SIG-M5 treated with dmso at 0.1 percent for 504 hours (cell line): Measurements from ENCODE around the gene TMEM9B.

ENCODE experiments used
- DNase-seq: peaks from one replicate; lab custom pipeline; 2025; ENCODE audit not compliant: unreplicated experiment; lab: John Stamatoyannopoulos, UW

Gene TMEM9B

DNA sequence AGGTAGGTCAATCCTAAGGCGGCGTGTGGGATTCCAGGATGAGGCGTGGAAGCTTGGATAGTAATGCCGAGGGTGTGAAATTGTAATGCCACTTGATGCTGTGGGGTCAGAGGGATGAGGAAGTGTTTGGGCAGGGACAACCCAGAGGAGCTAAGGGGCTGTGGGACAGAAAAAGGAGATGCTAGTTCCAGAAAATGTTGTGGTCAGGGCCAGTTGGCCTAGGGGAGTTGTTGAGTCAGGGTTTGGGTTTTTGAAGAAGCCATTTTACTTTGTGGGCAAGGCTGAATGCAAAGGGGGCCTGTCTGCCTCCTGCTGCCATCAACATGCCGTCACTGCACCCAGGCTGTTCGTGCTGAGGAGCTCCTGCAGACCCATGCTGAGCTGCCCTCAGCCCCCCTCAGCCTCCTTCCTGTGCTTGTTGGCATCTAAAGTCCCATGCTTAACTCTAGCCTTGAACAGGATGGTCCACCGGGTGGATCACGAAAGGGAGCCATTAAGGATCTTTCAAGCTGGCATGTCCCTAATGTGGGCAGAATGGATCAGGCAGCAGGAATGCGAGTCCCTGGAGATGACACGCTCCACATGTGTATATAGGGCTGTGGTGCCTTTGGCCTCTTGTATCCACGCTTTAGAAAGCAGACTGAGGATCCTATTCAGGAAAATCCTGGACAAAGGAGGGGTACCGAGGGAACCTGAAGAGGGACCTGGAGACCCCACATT is 33.6 kb downstream of the TMEM9B start:
- no peak for DNase-seq

DNA sequence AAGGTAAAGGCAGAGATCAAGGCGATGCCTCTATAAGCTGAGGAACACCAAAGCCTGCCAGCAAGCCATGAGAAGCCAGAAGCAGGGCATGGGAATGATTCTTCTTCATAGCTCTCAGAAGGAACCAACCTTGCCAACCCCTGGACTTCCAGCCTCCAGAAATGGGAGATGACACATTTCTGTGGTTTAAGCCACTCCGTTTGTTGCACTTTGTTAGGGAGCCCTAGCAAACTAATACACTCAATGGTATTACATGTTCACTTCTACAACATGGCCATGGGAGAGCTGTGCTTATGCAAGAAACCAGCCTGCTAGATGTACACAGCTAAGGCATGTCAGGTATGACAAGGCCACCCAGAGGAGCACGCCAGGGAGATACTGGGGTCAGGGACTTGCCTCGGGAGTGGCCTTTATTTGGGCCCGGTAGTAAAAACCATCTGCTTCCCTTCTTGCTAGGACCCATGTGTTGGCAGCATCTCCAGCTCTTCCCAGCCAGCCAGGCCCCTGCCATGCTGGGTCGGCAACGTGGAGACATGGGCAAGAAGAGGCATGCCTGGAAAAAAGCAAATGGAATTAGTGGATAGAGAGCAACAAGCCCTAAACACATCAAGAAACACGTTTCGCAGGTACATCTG is 35.1 kb downstream of the TMEM9B start:
- DNase-seq: no peak

DNA sequence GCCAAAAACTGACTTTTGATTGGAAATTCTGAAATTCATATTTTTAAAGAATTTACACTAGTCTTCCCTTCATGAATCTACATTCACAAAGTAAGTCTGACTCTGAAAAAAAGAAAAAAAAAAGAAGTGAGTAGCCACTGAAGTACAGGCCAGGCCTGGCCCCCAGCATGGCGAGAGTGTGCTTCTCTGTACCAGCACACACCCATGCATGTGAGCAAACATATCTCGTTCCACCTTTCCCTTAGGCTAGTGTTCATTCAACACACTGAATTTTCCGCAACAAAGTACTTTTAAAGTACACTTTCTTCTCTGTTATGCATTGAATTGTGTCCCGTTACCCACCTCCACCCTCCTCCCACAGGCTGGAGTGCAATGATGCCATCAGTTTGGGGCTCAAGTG is 36.0 kb downstream of the TMEM9B start:
- DNase-seq: no peak

DNA sequence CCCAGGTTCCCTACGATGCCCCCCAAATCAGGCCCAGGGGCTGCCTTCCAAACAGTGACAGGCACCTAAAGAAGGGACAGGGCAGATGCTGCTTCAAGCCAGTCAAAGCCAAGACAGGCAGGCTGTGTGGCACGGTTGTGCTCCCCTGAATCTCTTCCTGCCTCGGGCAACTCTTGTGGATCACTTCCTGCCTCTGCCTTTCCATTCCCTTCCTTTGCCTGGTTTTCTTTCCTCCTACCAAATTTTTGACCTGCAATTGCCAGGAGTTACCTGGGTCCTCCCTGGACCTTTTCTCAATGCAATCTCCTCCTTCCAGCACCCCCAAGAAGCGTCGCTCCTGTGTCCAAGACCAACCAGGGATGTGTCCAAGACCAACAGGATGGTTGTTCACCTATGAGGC is 37.0 kb downstream of the TMEM9B start:
- no peak for DNase-seq

DNA sequence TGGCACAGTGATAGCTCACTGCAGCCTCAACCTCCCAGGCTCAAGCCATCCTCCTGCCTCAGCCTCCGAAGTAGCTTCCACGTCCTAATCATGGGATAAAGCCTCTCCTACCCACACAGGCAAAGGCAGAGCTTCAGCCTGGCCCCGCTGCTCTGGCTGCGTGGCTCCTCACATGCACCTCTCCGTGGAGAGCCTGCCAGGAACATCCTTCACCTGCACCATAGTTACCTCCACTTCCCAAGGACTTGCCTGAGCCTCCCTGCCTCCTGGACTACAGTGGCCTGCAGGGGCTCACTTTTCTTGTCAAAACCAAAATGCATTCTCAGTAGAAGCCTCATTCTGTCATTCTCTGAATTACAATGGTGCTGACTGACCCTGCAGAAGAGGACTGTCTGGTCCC is 38.0 kb downstream of the TMEM9B start:
- DNase-seq: no peak

DNA sequence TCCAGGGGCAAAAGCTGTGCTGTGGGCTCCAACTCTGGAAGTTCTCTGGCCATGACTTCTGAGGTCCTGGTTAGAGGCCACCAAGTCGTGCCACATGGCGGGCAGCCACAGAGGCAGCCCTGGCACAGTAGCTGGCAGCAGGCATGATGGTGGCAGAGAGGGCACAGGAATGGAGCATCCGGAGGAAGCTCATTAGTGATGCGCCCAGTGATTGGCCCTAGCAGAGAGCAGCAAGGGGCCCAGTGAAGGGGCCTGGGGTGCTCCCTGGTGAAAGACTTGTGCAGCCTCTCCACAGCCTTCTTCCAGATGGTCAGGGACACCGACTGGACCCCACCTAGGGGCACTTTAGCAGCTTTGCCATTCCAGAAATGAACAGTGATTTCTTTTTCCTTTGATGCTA is 38.5 kb downstream of the TMEM9B start:
- no peak for DNase-seq

DNA sequence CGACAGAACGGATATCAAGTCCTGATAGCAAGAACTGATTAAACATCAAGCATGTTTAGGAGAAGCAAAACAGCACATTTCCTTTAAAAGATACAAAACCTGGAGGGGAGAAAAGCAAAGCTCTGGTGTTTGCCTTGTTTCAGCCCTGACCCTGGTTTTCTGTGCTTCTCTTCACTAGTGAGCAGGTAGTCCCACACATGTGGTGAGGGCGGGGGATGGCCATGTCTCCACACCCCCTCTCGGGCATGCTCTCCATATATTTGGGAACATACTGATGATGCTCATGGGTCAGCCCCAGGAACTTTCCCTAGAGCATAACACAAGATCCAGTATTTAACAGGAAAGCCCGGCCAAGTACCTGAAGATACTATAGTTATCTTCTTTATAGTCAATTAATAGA is 41.6 kb downstream of the TMEM9B start:
- DNase-seq: no peak

DNA sequence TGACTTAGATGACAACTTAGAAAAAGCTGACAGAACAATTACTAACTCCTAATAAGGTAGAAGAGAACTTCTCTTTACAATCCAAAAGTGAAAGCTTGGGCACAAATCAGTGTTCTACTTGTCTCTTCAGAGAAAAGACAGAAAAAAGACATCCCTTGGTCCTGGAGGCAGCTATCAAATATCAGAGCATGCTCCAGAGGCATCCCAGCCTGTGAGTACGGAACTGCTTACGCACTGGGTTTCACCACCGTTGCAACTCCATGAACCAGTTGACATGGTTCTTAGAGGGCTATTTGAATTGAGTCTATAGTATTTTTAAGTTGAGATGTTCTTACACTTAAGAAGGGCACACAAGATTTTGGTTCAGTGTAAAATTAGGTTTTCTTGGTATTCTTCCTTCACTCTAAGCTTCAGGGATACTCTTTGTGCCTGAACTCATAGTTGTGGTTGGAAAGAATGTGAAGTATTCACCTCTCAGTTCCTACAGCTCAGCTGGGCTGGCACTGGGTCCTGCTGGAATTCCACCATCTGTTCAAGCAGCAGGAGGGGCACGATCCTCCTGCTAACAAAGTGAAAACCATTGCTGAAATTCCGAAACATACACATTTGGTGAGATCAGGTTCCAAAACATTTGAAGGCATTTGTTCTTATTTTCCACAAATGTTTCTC is 47.0 kb downstream of the TMEM9B start:
- no peak for DNase-seq

DNA sequence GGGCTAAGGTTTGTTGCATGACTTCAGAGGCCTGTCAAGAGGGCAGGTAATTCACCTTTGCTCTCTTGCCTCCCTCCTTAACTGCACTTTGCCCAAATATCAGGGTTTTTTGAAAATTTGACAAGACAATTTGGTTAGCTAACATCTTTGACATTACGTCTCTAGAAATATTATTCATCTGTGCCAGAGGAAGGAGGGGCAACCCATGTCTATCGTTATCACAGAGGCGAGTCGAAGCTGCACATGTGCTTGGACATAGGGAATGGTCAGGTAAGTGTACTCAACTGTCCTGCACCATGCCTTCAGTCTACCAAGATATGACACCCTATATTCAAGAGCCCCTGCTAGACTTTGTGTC is 49.6 kb downstream of the TMEM9B start:
- DNase-seq: no peak

DNA sequence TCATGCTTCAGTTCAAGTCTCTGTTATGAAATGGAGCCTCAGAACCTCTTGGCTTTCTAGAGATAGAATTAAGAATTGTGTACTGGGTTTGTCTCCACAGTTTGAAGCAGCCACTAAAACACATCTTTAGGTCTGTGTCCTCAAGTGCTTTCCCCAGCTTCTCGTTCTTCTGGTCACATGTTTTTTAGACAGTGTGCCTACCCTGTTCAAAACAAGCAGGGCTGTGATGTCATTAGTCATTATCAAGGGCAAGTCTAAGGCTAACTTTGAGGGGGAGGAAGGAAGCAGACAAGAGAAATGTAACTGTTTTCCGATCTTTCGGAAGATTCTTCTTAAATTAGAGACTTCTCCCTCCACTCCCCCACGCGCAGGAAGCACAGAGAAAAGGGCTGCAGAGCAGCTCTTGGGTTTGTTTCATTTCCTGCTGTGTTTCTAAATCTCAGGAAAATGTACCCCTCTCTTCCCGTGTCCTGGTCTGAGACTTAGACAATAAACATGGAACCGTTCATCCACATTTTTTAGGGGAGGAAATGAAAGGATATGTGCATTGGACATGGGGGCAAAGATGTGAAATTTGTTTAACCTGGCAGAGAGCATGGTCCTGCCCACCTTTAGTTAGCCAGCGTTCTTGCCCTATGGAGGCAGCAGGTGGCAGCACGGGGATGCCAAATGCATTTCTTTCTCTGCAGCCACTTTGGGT is 50.1 kb downstream of the TMEM9B start:
- DNase-seq: peak; percentile 70

DNA sequence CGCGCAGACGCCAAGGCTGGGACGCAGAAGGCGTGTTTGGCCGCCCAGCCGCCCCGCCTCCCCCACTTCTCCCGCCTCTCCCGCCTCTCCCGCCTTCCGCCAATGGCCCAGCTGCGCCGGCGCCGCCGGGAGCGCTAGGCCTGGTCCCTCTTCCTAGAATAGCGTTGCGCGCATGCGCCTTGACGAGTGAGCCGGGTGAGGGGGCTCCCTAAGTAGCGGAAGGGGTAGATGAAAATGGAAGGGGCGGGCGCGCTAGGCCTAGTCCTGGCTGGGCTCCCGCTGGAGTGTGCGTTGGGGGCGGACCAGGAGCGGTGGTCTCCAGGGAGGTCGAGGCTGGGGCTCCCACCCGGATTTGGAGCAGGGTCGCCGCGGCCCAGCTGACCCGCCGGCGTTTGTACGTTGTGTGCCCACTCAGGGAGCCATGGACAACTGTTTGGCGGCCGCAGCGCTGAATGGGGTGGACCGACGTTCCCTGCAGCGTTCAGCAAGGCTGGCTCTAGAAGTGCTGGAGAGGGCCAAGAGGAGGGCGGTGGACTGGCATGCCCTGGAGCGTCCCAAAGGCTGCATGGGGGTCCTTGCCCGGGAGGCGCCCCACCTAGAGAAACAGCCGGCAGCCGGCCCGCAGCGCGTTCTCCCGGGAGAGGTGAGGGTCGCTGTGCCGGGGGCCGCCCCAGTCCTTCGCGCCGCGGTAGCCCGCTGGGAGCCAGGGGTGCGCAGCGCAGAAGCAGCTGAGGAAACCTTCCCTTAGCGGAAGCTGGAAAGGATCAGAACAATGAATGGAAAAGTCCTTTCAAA is 53.0 kb downstream of the TMEM9B start, which contains the start of gene AKIP1:
Gene AKIP1, plus strand, starts transcription at position 161 of the 795 bp plus-strand sequence. Its CDS starts 261 bp downstream, at position 422.
- DNase-seq: peak; percentile 88

DNA sequence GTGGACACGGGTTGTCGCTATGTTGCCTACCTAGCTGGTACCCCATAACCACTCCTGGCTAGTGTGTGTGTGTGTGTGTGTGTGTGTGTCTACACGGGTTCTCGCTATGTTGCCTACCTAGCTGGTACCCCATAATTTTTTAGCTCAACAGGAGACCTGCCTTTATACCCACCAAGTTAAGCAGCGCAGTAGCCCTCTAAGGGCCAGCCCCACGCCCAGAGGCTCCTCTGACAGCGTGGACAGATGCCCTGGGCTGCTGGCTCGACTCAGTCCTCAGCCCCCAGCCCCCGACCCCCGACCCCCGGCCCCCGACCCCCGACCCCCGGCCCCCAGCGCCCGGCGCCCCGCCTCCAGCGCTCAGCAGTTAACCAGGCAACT is 53.6 kb downstream of the TMEM9B start:
- DNase-seq: no peak

DNA sequence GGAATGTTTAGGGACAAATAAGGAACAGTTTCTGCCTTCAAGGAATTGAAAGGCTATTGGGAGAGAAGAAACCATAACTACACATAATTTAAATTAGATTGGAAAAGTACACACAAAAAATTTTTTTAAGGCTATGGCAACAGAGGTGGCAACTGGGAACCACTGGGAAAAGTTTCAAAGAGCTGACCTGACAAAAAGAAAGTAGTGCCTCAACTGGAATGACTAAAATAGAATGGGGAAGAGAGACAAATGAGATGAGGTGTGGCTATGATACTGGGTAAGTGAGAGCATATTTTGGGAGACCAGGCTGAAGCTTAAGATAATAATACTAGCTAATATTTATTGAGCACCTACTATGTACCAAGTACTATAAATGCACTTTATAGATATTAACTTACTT is 56.1 kb downstream of the TMEM9B start:
- peak; percentile 12 for DNase-seq

DNA sequence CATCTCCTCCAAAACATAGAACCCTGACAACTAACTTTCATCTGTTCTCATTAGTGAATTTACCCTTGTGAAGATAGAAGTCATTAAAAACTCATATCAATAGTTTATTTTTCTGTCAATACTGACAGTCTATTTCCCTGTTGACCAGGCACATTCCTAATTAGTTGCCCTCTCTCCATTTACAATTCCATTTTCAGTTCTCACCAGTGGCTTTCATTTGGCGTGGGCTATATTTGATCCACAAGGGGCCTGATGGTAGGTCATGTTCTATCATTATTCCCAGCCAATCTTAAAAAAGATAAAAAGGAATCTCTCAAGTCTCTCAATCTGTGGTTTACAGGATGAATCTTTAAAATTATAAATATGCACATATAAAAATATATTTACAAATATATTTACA is 57.1 kb downstream of the TMEM9B start:
- DNase-seq: no peak

DNA sequence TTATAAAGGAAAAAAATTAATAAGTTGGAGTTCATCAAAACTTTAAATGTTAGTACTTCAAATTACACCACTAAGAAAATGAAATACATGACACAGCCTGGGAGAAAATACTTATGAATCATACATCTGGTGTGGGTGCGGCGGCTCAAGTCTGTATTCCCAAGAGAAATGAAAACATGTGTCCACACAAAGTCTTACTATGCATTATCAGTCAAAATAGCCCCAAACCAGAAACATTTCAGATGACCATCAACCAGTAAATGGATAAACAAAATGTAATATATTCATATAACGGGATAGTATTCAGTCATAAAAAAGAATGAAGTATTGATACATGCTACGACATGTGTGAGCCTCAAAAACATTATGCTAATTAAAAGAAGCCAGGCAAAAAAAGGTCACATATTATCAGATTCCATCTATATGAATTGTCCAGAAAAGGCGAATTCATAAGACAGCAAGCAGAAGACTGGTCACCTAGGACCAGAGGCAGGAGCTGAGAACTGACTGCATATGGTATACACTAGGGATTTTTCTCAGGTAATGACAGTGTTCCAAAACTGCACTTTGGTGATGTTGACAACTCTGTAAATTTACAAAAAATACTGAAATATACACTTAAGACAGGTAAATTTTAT is 58.6 kb downstream of the TMEM9B start:
- DNase-seq: no peak

DNA sequence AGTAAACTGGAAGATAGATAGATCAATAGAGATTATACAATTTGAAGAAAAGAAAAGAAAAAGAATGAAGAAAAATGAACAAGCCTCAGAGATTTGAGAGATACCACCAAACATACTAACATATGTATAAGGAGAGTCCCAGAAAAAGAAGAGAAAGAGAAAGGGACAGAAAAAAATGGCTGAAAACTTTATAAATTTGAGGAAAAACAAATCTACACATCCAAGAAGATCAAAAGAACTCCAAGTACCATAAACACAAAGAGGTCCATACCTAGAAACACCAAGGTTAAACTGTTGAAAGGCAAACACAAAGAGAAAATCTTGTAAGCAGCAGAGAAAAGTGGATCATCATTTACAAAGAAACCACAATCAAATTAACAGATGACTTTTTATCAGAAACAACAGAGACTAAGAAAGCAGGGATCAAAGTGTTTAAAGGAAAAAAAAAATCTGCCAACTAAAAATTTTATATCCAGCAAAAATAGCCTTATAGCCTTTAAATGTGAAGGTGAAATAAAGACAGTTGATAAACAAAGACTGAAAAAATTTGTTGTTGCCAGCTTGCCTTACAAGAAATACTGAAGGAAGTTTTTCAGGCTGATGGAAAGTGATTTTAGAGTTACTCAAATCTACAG is 65.0 kb downstream of the TMEM9B start:
- DNase-seq: no peak
